MCF 10A (cell line): ENCODE measurements around the gene AJM1. TPM values are rescaled to one million over a fixed set of nuclear protein-coding genes. Genes with fewer than 3 reads are reported as not detected.

Source experiments
- BruUV-seq: library from RNA; stranded (reverse); fragments of 400-500 nt; replicated peaks from 2 replicates; lab custom pipeline; 2021; lab: Mats Ljungman, UMichigan
- CTCF ChIA-PET: fragments of 300-600 bp; sonication (Branson Sonifier 250); formaldehyde crosslinking; extraction: SDS; loops from one replicate; lab custom pipeline; 2021; ENCODE audit warnings: antibody characterized with exemption, inconsistent platforms; lab: Yijun Ruan, JAX
- POLR2A ChIA-PET: fragments of 300-600, 350-650 bp; sonication (Branson Sonifier 250); formaldehyde crosslinking; extraction: SDS; loops from one replicate; lab custom pipeline; 2020; ENCODE audit warnings: antibody characterized with exemption, inconsistent platforms; lab: Yijun Ruan, JAX
- DNase-seq: peaks from one replicate; pipeline ENCODE4 v3.0.0-alpha.2; 2018; ENCODE audit not compliant: unreplicated experiment
- H3K27ac Mint-ChIP-seq: one replicate; pipeline ENCODE4 v1.8.0; 2022; ENCODE audit warnings: mild to moderate bottlenecking, low read depth, mixed read lengths; ENCODE audit not compliant: unreplicated experiment
- H3K27me3 Mint-ChIP-seq: one replicate; pipeline ENCODE4 v1.8.0; 2022; ENCODE audit warnings: mixed read lengths; ENCODE audit not compliant: insufficient read depth, unreplicated experiment
- H3K36me3 Mint-ChIP-seq: one replicate; pipeline ENCODE4 v1.8.0; 2022; ENCODE audit warnings: mild to moderate bottlenecking, moderate library complexity, mixed read lengths; ENCODE audit not compliant: insufficient read depth, unreplicated experiment
- H3K4me1 Mint-ChIP-seq: one replicate; pipeline ENCODE4 v1.8.0; 2022; ENCODE audit warnings: mixed read lengths; ENCODE audit not compliant: insufficient read depth, unreplicated experiment
- H3K4me3 Mint-ChIP-seq: one replicate; pipeline ENCODE4 v1.8.0; 2022; ENCODE audit warnings: mild to moderate bottlenecking, moderate library complexity, mixed read lengths; ENCODE audit not compliant: unreplicated experiment
- H3K9me3 Mint-ChIP-seq: one replicate; pipeline ENCODE4 v1.8.0; 2022; ENCODE audit warnings: mixed read lengths; ENCODE audit not compliant: unreplicated experiment
- intact Hi-C: fragments of 100-400 bp; cut with micrococcal nuclease; formaldehyde crosslinking; loops from 2 replicates; pipeline ENCODE4 v1.14.1; 2022
- total RNA-seq: library from RNA; stranded (reverse); gene quantifications from 2 replicates; pipeline ENCODE4 v1.2.3, GENCODE V29; 2022
- TF ChIP-seq, protein P1 (sequence below): fragments of 200-600 bp; IDR thresholded peaks from one replicate; pipeline ENCODE4 v1.8.0; 2022; ENCODE audit warnings: antibody characterized with exemption, mild to moderate bottlenecking; ENCODE audit not compliant: unreplicated experiment

The AJM1 gene
- total RNA-seq, 1 experiment from 2014 or later, result 5.7 TPM

DNA sequence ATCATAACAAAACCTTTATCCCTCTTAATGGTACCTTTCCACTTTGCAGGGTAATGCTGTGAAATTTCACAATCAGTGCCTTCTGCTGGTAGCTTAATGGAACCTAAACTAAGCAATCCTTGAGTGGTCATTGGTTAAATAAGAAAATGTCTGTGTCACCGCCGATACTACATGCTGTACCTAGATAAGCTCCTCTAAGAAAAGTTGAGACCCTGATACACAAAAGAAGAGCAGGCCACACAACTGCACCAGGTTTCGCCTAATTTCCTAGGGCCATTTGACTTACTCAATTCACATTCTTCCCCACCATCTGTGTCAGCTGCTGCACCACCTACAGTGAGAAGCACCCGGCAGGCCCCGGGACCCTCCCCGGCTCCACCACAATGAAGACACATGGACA is 32.9 kb downstream of the AJM1 start:
- TF ChIP-seq, protein P1, sequence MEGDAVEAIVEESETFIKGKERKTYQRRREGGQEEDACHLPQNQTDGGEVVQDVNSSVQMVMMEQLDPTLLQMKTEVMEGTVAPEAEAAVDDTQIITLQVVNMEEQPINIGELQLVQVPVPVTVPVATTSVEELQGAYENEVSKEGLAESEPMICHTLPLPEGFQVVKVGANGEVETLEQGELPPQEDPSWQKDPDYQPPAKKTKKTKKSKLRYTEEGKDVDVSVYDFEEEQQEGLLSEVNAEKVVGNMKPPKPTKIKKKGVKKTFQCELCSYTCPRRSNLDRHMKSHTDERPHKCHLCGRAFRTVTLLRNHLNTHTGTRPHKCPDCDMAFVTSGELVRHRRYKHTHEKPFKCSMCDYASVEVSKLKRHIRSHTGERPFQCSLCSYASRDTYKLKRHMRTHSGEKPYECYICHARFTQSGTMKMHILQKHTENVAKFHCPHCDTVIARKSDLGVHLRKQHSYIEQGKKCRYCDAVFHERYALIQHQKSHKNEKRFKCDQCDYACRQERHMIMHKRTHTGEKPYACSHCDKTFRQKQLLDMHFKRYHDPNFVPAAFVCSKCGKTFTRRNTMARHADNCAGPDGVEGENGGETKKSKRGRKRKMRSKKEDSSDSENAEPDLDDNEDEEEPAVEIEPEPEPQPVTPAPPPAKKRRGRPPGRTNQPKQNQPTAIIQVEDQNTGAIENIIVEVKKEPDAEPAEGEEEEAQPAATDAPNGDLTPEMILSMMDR, result no peak
- no TSS peak for BruUV-seq
- no peaks in the 10 kb centered on the region for H3K4me1 Mint-ChIP-seq
- ChIA-PET CTCF (interaction anchor here (0.9 kb wide), 1 partner anchor 10 kb away, joined by 3 read pairs; no protein-coding TSS in a partner anchor), POLR2A (no interaction called here)
- intact Hi-C loops, result no loop called here
- H3K27me3 Mint-ChIP-seq, result no peaks in the 10 kb centered on the region
- H3K36me3 Mint-ChIP-seq, result no peaks in the 10 kb centered on the region
- no peak for DNase-seq
- no peak overlapping the region for H3K4me3 Mint-ChIP-seq
- H3K27ac Mint-ChIP-seq, result no peak overlapping the region
- H3K9me3 Mint-ChIP-seq, result no peaks in the 10 kb centered on the region

DNA sequence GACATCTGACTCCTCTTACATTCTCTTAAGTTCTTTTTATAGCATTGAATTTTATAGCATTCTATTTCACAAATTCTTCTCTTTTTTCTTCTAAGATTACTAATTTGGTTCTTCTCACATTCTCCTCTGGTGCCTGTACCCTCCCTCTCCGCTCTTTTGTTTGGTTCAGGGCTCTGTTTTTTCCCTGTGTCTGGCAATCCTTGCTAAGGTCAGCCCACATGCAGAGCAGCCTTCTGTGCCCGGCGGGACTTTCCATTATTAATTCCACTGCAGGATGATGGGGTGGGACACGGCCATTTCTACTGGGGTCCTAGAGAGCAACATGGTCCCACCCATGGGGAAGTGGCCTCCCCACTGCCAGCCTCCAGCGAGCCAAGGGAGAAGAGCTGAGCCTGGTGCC is 34.2 kb downstream of the AJM1 start:
- DNase-seq, result no peak
- Mint-ChIP-seq H3K4me3 (no peak overlapping the region), H3K27me3 (no peaks in the 10 kb centered on the region), H3K27ac (no peak overlapping the region), H3K9me3 (no peaks in the 10 kb centered on the region), H3K4me1 (no peaks in the 10 kb centered on the region), H3K36me3 (no peaks in the 10 kb centered on the region)
- CTCF ChIA-PET, result interaction anchor here (0.6 to 0.7 kb wide), 3 partner anchors 67 to 116 kb away, joined by 3 to 4 read pairs (median 3); no protein-coding TSS in a partner anchor
- intact Hi-C loops, result no loop called here
- POLR2A ChIA-PET, result no interaction called here
- BruUV-seq, result no TSS peak
- TF ChIP-seq, protein P1, result no peak

DNA sequence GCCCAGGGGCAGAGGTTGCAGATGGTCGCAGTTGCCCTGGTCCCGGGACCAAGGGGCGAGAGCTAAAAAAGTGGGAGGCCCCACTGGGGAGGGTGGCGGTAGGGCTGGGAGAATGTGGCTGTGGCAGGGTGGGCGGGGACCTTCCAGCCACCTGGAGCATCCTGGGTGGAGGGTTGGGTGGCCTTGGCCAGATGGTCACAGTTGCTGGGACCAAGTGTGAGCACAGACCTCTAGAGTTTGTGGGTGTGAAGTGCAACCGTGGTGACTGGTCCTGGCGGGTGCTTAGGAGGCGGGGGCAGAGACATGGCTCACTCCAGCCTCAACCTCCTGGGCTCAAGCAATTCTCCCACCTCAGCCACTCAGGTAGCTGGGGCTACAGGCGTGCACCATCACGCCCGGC is 38.4 kb downstream of the AJM1 start:
- Mint-ChIP-seq H3K9me3 (no peaks in the 10 kb centered on the region), H3K27me3 (no peaks in the 10 kb centered on the region), H3K36me3 (no peaks in the 10 kb centered on the region), H3K4me1 (no peaks in the 10 kb centered on the region), H3K27ac (no peak overlapping the region), H3K4me3 (no peak overlapping the region)
- POLR2A ChIA-PET, result interaction anchor here (1.3 to 3.7 kb wide), 3 partner anchors 9 to 32 kb away, joined by 3 to 19 read pairs (median 4); no protein-coding TSS in a partner anchor
- no peak for DNase-seq
- TF ChIP-seq, protein P1, result no peak
- no TSS peak for BruUV-seq
- CTCF ChIA-PET, result interaction anchor here (0.7 kb wide), 1 partner anchor 155 kb away, joined by 5 read pairs; no protein-coding TSS in a partner anchor
- intact Hi-C loops, result no loop called here

DNA sequence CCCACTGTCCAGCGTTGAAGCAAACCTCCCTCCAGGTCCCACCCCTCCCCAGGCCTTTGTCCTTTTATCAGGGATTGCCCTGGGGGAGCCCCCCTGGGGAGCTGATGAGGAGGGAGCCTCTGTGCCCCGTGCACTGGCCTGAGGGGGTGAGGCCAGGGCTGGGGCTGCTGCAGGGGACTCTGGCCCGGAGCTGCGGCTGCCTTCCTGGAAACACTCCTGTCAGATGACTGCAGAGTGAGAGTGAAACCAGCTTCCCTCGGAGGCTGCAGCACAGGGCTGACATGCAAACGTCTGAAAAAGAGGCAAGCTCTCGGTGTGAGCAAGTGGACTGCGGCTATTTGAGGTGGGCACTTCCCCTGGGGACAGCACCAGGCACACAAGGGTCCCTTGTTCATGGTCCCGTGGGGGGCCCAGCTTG is 39.4 kb downstream of the AJM1 start:
- Mint-ChIP-seq H3K36me3 (no peaks in the 10 kb centered on the region), H3K4me3 (peak overlapping the region; percentile 28), H3K9me3 (no peaks in the 10 kb centered on the region), H3K27ac (no peak overlapping the region), H3K27me3 (no peaks in the 10 kb centered on the region), H3K4me1 (no peaks in the 10 kb centered on the region)
- POLR2A ChIA-PET, result interaction anchor here (0.6 to 3.7 kb wide), 10 partner anchors 9 to 80 kb away, joined by 3 to 19 read pairs (median 4); partner anchors contain the start of genes EDF1 and RABL6
- TF ChIP-seq, protein P1, result no peak
- CTCF ChIA-PET, result interaction anchor here (0.6 to 1.3 kb wide), 7 partner anchors 36 to 484 kb away, joined by 3 to 5 read pairs (median 4); no protein-coding TSS in a partner anchor
- no TSS peak for BruUV-seq
- no peak for DNase-seq
- intact Hi-C loops, result no loop called here
